Right lobe of liver (tissue), 4 donors: ENCODE measurements around the gene EHMT2.
A peak's percentile ranks its signal among the peaks of the same experiment; 100 is the strongest.

Source experiments
- POLR2A ChIP-seq: fragments of 450-650 bp; IDR thresholded peaks from one replicate; pipeline ENCODE4 v1.6.1; 2017; ENCODE audit warnings: antibody characterized with exemption, mild to moderate bottlenecking
- TF ChIP-seq, protein P1 (sequence below), 4 donors: fragments of 200-600 bp in 3 of 4; fragments of 450-650 bp in 1 of 4; IDR thresholded peaks; one replicate each; pipeline versions ENCODE4 v1.5.1 to v1.8.0; 2016 to 2022; ENCODE audit warnings: antibody characterized with exemption in 4 of 4, mild to moderate bottlenecking in 2 of 4
- donor health status: DM: no; HTN: no; CAD: no.
- donor health status: DM: no; HTN: no; CAD: no.
- donor health status: DM: no; HTN: yes; CAD: no.

DNA sequence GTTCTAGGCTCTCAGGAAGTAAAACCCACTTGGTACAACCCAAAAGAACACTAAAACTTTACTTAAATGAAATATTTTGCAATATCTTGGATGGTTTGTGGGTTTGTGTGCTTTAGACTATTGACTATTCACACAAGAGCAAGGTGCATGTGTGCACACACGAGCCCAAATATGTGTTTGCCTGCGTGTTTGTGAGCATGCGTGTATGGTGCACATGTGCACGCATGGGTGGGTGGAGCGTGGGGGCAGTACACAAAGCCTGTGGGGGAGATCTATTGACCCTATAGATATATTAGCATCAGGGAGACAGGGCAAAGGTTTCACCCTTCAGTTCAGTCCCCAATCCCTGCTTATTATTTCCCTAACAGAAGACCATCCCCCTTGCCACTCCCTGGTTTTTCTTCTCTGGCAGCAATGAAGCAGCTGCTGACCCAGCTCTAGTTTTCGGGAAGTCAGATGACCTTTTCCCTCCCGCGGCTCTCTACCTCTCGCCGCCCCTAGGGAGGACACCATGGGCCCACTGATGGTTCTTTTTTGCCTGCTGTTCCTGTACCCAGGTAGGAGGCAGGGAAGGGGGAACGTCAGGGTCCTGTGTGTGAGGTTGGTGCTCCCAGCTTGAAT, 29.9 kb upstream of the EHMT2 start, which contains the start of gene C2:
- TF ChIP-seq, protein P1, sequence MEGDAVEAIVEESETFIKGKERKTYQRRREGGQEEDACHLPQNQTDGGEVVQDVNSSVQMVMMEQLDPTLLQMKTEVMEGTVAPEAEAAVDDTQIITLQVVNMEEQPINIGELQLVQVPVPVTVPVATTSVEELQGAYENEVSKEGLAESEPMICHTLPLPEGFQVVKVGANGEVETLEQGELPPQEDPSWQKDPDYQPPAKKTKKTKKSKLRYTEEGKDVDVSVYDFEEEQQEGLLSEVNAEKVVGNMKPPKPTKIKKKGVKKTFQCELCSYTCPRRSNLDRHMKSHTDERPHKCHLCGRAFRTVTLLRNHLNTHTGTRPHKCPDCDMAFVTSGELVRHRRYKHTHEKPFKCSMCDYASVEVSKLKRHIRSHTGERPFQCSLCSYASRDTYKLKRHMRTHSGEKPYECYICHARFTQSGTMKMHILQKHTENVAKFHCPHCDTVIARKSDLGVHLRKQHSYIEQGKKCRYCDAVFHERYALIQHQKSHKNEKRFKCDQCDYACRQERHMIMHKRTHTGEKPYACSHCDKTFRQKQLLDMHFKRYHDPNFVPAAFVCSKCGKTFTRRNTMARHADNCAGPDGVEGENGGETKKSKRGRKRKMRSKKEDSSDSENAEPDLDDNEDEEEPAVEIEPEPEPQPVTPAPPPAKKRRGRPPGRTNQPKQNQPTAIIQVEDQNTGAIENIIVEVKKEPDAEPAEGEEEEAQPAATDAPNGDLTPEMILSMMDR (IDR thresholded peaks at IDR 0.05): no peak
- TF ChIP-seq POLR2A: peak; percentile 59
